HEK293T (cell line): Measurements from ENCODE around the gene BCL2L11.
A peak's percentile ranks its signal among the peaks of the same experiment; 100 is the strongest.

Source experiments
- ARNT ChIP-seq: fragments of 450-650 bp; IDR thresholded peaks from 2 replicates; pipeline ENCODE4 v1.6.1; 2017; ENCODE audit warnings: mild to moderate bottlenecking
- BHLHE40 ChIP-seq: fragments of 450-650 bp; IDR thresholded peaks from 2 replicates; pipeline ENCODE4 v1.6.1; 2016; ENCODE audit warnings: mild to moderate bottlenecking, moderate library complexity, borderline replicate concordance
- CTBP1 ChIP-seq: fragments of 450-650 bp; IDR thresholded peaks from 2 replicates; pipeline ENCODE4 v1.6.1; 2016; ENCODE audit warnings: borderline replicate concordance
- ELF4 ChIP-seq: fragments of 450-650 bp; IDR thresholded peaks from 2 replicates; pipeline ENCODE4 v1.6.1; 2017; ENCODE audit warnings: antibody characterized with exemption
- FOXA1 ChIP-seq: fragments of 450-650 bp; IDR thresholded peaks from 2 replicates; pipeline ENCODE4 v1.6.1; 2016; ENCODE audit warnings: mild to moderate bottlenecking
- FOXK2 ChIP-seq: fragments of 450-650 bp; IDR thresholded peaks from 2 replicates; pipeline ENCODE4 v1.6.1; 2016; ENCODE audit warnings: mild to moderate bottlenecking
- FOXM1 ChIP-seq: fragments of 450-650 bp; IDR thresholded peaks from 2 replicates; pipeline ENCODE4 v1.6.1; 2017; ENCODE audit warnings: mild to moderate bottlenecking, borderline replicate concordance
- HDGF ChIP-seq: fragments of 450-650 bp; IDR thresholded peaks from 2 replicates; pipeline ENCODE4 v1.6.1; 2017; ENCODE audit warnings: antibody characterized with exemption, borderline replicate concordance
- L3MBTL2 ChIP-seq: fragments of 450-650 bp; conservative IDR thresholded peaks from 2 replicates; pipeline ENCODE4 v1.6.1; 2016; ENCODE audit warnings: mild to moderate bottlenecking
- LEF1 ChIP-seq: fragments of 450-650 bp; IDR thresholded peaks from 2 replicates; pipeline ENCODE4 v1.6.1; 2017; ENCODE audit warnings: mild to moderate bottlenecking, borderline replicate concordance
- SP1 ChIP-seq: fragments of 450-650 bp; IDR thresholded peaks from 2 replicates; pipeline ENCODE4 v1.6.1; 2017
- SUZ12 ChIP-seq: fragments of 450-650 bp; IDR thresholded peaks from 2 replicates; pipeline ENCODE4 v1.6.1; 2016; ENCODE audit warnings: mild to moderate bottlenecking
- TARDBP ChIP-seq: fragments of 450-650 bp; IDR thresholded peaks from 2 replicates; pipeline ENCODE4 v1.6.1; 2016
- ZNF384 ChIP-seq: fragments of 450-650 bp; IDR thresholded peaks from 2 replicates; pipeline ENCODE4 v1.6.1; 2016

DNA sequence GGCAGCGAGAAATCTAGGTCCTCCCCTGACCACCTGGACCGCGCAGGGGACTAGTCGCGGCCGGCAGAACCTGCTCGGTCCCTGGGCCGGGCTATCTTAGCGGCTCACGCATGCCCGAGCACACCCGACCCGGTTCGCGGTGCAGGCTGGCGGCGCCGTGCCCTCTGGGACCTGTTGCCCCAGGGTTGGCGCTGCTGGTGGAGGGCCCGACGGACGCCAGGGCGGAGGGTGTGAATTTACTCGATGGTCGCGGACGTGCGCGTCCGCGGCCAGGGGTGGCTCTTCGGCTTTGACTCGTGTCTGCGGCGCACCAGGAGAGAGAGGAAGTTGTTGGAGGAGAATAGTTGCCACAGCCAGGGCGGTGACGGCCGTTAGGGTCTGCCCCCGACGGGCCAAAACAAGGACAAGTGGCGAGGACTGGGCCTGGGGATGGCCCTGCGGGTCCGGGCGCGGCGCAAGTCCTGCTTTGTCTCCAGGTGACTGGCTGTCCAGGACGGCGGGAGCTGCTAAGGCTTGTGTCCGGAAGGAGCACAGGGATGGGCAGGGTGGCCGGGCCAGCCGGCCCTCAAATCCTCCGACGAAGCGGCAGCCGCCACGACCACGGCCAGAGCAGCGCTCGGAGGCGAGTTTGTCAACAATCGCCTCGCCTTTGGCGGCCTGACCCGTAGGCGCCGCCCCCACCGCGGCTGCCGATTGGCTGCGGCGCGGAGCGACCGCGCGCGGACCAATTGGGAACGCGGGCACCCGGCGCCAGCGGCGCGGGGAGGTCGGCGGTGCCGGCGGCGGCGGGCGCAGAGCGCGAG is 1.3 kb downstream of the BCL2L11 start:
- TF ChIP-seq FOXM1 (no peak), FOXA1 (no peak), BHLHE40 (no peak), FOXK2 (no peak), ELF4 (no peak), L3MBTL2 (peak; percentile 59), ARNT (no peak), SP1 (no peak), LEF1 (no peak), HDGF (no peak), TARDBP (no peak), CTBP1 (no peak), ZNF384 (no peak), SUZ12 (no peak)
